Measurements from ENCODE around the gene TTC7B. TPM values are rescaled to one million over a fixed set of nuclear protein-coding genes. Genes with fewer than 3 reads are reported as not detected.

The TTC7B gene
- total RNA-seq, 1 donor from 2014 or later, result 40.4 TPM

DNA sequence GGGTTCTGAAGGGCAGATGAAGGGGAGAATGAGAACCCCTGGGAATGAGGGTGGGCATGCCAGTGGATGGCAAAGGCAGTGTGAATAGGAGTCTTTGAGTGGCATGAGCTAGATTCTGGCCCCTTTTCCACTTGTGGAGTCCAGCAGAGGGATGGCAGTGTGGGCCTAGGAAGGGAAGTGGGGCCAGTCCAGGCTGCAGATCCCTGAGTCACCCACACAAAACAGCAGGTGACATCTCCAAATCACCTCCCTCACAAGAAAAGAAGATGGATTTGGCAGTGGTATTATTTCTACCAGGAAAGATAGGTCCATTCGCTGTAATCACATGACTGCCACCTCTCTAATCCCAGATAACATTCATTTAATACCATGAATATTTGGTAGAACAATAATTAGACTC is 151.3 kb downstream of the TTC7B start:
- no peak overlapping the region for H3K27ac Mint-ChIP-seq
- H3K9me3 Mint-ChIP-seq, result peaks cover 8% of the 10 kb centered on the region
- TF ChIP-seq CTCF (conservative IDR thresholded peaks at IDR 0.05), result no peak
- DNase-seq (ENCODE audit: extremely low spot score, unreplicated experiment), result no peak
- H3K27me3 Mint-ChIP-seq, result no peaks in the 10 kb centered on the region
- peaks cover 17% of the 10 kb centered on the region for H3K36me3 Mint-ChIP-seq
- H3K4me1 Mint-ChIP-seq (ENCODE audit: unreplicated experiment), result peaks cover 5% of the 10 kb centered on the region
- H3K4me3 Mint-ChIP-seq, result no peak overlapping the region

DNA sequence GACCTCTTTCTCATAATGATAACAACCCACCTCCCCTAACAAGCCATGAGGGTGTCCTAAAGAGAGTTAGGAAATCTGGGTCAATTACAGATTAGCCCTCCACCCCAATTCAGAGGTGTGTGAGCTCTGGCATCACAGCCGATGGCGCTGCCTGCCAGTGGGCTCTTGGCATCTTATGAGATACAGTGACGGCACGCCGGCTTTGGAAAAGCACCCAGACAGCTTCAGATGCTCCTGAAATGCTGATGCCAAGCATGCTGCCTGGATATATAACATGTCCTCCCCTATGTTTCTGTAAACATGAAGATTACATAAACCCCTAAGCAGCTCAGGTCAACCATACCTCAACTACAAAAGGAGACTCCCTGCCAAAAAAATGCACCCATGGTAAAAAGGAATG is 152.6 kb downstream of the TTC7B start:
- peaks cover 4% of the 10 kb centered on the region for H3K9me3 Mint-ChIP-seq
- no peak for TF ChIP-seq CTCF (conservative IDR thresholded peaks at IDR 0.05)
- H3K4me3 Mint-ChIP-seq, result no peak overlapping the region
- DNase-seq (ENCODE audit: extremely low spot score, unreplicated experiment), result no peak
- H3K36me3 Mint-ChIP-seq, result peaks cover 12% of the 10 kb centered on the region
- no peak overlapping the region for H3K27ac Mint-ChIP-seq
- no peaks in the 10 kb centered on the region for H3K27me3 Mint-ChIP-seq
- H3K4me1 Mint-ChIP-seq (ENCODE audit: unreplicated experiment), result peaks cover 5% of the 10 kb centered on the region

GRCh38 chr14:90663140-90663539 is 153.1 kb downstream of the TTC7B start:
- H3K9me3 Mint-ChIP-seq, result peaks cover under 1% of the 10 kb centered on the region
- H3K4me1 Mint-ChIP-seq (ENCODE audit: unreplicated experiment), result peaks cover 5% of the 10 kb centered on the region
- no peaks in the 10 kb centered on the region for H3K27me3 Mint-ChIP-seq
- no peak for DNase-seq (ENCODE audit: extremely low spot score, unreplicated experiment)
- H3K4me3 Mint-ChIP-seq, result no peak overlapping the region
- peaks cover 11% of the 10 kb centered on the region for H3K36me3 Mint-ChIP-seq
- no peak for TF ChIP-seq CTCF (conservative IDR thresholded peaks at IDR 0.05)
- no peak overlapping the region for H3K27ac Mint-ChIP-seq

GRCh38 chr14:90661866-90662265 is 154.4 kb downstream of the TTC7B start:
- TF ChIP-seq CTCF (conservative IDR thresholded peaks at IDR 0.05), result no peak
- H3K27ac Mint-ChIP-seq, result no peak overlapping the region
- H3K4me3 Mint-ChIP-seq, result no peak overlapping the region
- no peaks in the 10 kb centered on the region for H3K27me3 Mint-ChIP-seq
- peaks cover 5% of the 10 kb centered on the region for H3K4me1 Mint-ChIP-seq (ENCODE audit: unreplicated experiment)
- no peak for DNase-seq (ENCODE audit: extremely low spot score, unreplicated experiment)
- no peaks in the 10 kb centered on the region for H3K9me3 Mint-ChIP-seq
- H3K36me3 Mint-ChIP-seq, result peaks cover 6% of the 10 kb centered on the region

DNA sequence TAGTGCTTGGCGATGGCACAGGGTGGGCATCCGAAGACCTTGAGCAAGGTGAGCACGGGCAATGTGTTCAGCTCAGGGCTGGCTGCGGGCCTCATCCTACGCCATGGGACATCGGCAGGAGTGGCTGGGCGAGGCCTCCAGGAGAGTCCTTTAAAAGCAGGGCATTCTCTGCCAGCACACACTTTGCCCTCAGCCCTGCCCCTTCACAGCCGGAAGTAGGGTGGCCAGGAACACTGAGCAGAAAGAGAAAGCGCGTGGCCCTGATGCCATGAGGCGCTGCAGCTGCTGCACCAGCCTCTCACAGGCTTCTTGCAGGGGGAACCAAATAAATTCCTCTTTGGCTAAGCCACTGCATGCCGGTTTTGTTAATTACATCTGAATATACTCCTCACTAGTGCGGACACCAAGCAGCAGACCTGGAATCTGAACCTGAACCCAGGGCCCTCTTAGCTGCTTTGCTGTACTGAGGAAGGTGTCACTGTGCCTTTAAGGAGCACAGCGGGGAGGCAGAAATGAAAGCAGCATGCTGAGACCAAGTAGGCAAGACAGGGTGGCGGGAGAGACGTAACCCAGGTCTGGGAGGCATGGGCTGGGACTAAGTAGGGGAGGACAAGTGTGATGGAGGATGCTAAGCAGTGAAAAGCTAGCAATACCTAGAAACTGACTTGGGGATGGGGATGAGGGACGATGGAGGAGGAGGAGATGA is 155.2 kb downstream of the TTC7B start:
- no peaks in the 10 kb centered on the region for H3K9me3 Mint-ChIP-seq
- no peak overlapping the region for H3K27ac Mint-ChIP-seq
- no peak for DNase-seq (ENCODE audit: extremely low spot score, unreplicated experiment)
- H3K36me3 Mint-ChIP-seq, result peaks cover 6% of the 10 kb centered on the region
- no peak overlapping the region for H3K4me3 Mint-ChIP-seq
- no peak for TF ChIP-seq CTCF (conservative IDR thresholded peaks at IDR 0.05)
- peaks cover 5% of the 10 kb centered on the region for H3K4me1 Mint-ChIP-seq (ENCODE audit: unreplicated experiment)
- no peaks in the 10 kb centered on the region for H3K27me3 Mint-ChIP-seq

Data from type B pancreatic cell (in vitro differentiated cells).